Uterus (tissue), 2 donors: Measurements from ENCODE around the gene MBNL1.

Experiments
- POLR2A ChIP-seq, 2 donors: fragments of 450-650 bp; IDR thresholded peaks; one replicate each; pipeline ENCODE4 v1.6.1; 2016; ENCODE audit warnings: antibody characterized with exemption in 2 of 2, mild to moderate bottlenecking in 1 of 2, moderate library complexity in 1 of 2
- TF ChIP-seq, protein P1 (sequence below), 4 experiments: fragments of 200-600 bp in 2 of 4; fragments of 450-650 bp in 2 of 4; sonication (generic) in 2 of 4; IDR thresholded peaks; one replicate each; pipeline ENCODE4 v1.5.1; 2016 to 2019; ENCODE audit warnings: antibody characterized with exemption in 4 of 4, mild to moderate bottlenecking in 2 of 4, moderate library complexity in 1 of 4

DNA sequence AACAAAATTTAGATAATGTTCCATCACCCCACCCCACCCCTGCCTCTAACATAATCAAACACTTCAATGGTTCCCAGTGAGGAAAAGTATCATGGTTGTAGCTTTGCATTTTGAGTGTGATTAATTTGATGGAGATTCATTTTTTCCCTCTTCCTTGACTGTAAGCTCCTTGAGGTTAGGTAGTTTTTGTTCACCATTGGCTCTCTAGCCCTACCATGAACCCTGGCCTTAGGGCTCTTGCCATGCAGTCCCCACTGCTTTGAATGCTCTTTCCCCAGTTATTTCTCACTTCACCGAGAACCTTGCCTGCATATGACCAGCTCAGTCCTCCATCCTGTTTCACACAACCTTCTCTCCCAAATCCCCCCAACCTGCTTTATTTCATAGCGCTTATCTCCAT lies 5.0 kb upstream of the MBNL1 start:
- TF ChIP-seq, protein P1, sequence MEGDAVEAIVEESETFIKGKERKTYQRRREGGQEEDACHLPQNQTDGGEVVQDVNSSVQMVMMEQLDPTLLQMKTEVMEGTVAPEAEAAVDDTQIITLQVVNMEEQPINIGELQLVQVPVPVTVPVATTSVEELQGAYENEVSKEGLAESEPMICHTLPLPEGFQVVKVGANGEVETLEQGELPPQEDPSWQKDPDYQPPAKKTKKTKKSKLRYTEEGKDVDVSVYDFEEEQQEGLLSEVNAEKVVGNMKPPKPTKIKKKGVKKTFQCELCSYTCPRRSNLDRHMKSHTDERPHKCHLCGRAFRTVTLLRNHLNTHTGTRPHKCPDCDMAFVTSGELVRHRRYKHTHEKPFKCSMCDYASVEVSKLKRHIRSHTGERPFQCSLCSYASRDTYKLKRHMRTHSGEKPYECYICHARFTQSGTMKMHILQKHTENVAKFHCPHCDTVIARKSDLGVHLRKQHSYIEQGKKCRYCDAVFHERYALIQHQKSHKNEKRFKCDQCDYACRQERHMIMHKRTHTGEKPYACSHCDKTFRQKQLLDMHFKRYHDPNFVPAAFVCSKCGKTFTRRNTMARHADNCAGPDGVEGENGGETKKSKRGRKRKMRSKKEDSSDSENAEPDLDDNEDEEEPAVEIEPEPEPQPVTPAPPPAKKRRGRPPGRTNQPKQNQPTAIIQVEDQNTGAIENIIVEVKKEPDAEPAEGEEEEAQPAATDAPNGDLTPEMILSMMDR (IDR thresholded peaks at IDR 0.05), result no peak
- no peak for TF ChIP-seq POLR2A (IDR thresholded peaks at IDR 0.05)
